Lung (tissue), 16 donors: Measurements from ENCODE around the gene RASGEF1C. TPM values are rescaled to one million over a fixed set of nuclear protein-coding genes. Genes with fewer than 3 reads are reported as not detected.

Experiments
- ATAC-seq: fragments of 200-7000 bp; cut with Tn5 transposase; one replicate; pipeline ENCODE4 v1.9.1; 2020; ENCODE audit warnings: moderate number of reproducible peaks; ENCODE audit not compliant: insufficient read depth, low FRiP score
- DNase-seq, 3 donors: peaks; one replicate each; pipeline ENCODE4 v3.0.0-alpha.2; 2013 to 2017
- H3K27ac ChIP-seq, 2 donors: one replicate each; pipeline ENCODE4 v1.5.1; 2013; ENCODE audit warnings: mild to moderate bottlenecking in 2 of 2, moderate library complexity in 2 of 2, control low read depth in 1 of 2, inconsistent platforms in 1 of 2, low read depth in 1 of 2, low read length in 1 of 2
- H3K27me3 ChIP-seq, 3 donors: one replicate each; pipeline ENCODE4 v1.5.1; 2013; ENCODE audit warnings: low read length in 2 of 3; ENCODE audit not compliant: control insufficient read depth in 3 of 3, insufficient read depth in 3 of 3
- H3K36me3 ChIP-seq, 4 donors: one replicate each; pipeline ENCODE4 v1.5.1; 2013; ENCODE audit warnings: low read length in 4 of 4, mild to moderate bottlenecking in 1 of 4, moderate library complexity in 1 of 4; ENCODE audit not compliant: control insufficient read depth in 4 of 4, insufficient read depth in 4 of 4
- H3K4me1 ChIP-seq, 5 donors: one replicate each; pipeline ENCODE4 v1.5.1; 2013; ENCODE audit warnings: low read length in 5 of 5, mild to moderate bottlenecking in 2 of 5, moderate library complexity in 1 of 5; ENCODE audit not compliant: control insufficient read depth in 5 of 5, insufficient read depth in 5 of 5
- H3K4me3 ChIP-seq: one replicate; pipeline ENCODE4 v1.5.1; 2013; ENCODE audit warnings: mild to moderate bottlenecking, control low read depth, moderate library complexity
- H3K9ac ChIP-seq, 2 donors: one replicate each; pipeline ENCODE4 v1.5.1; 2013; ENCODE audit warnings: low read length in 2 of 2, control low read depth in 1 of 2; ENCODE audit not compliant: insufficient read depth in 1 of 2
- H3K9me3 ChIP-seq, 4 donors: one replicate each; pipeline ENCODE4 v1.5.1; 2013; ENCODE audit warnings: low read length in 3 of 4, mild to moderate bottlenecking in 1 of 4, moderate library complexity in 1 of 4; ENCODE audit not compliant: control insufficient read depth in 4 of 4, insufficient read depth in 3 of 4
- CTCF ChIP-seq: IDR thresholded peaks from 2 replicates; pipeline ENCODE4 v1.5.1; 2012; ENCODE audit warnings: mild to moderate bottlenecking; ENCODE audit errors: control extremely low read depth, extremely low read depth
- WGBS, 2 donors: extraction: QIAGEN DNeasy Blood & Tissue Kit; methylation state at CpG; one replicate each; pipeline ENCODE4 v1.1.7; 2013; 5-methylcytosine and 5-hydroxymethylcytosine counted together
- long read RNA-seq, 5 donors: transcript quantifications; one replicate each; lab custom pipeline, GENCODE V29; 2026
- polyA plus RNA-seq, 2 donors: library from polyadenylated mRNA; stranded (reverse); fragments of 200-250 nt; gene quantifications; one replicate each; pipeline ENCODE4 v1.2.1, GENCODE V29; 2013
- total RNA-seq, 2 donors: library from RNA; depleted of rRNA in 1 of 2; stranded (reverse); fragments of >200 nt in 1 of 2; gene quantifications; one replicate each; pipeline ENCODE4 v1.2.1, GENCODE V29; 2014 to 2021
- donor health status: control.
- donor health status: control.
- donor health status: Bipolar disorder and iron deficiency.
- donor health status: healthy.
- donor health status: DM: yes; HTN: yes; CAD: no.

RASGEF1C gene
- total RNA-seq (under 1 TPM in 1 of 2 donors, not detected in 1; 0.31 TPM), polyA plus RNA-seq (under 1 TPM in 1 of 2 donors, not detected in 1; 0.03 TPM)
- long read RNA-seq, donor 1 = 0 reads
- long read RNA-seq, donor 2 = 0 reads
- long read RNA-seq, donor 3 = 0 reads
- long read RNA-seq, donor 4 = 0 reads
- long read RNA-seq, donor 5 = 0 reads

GRCh38 chr5:180209137-180209581 lies at the start of gene RASGEF1C:
TSS of gene RASGEF1C (minus strand) at chr5:180209211. CDS start at chr5:180138052, 71,159 bp downstream.
- no peaks in the 10 kb centered on the region for H3K36me3 ChIP-seq
- H3K4me1 ChIP-seq = peaks cover 0 to 10% (median 0%) of the 10 kb centered on the region in 5 donors
- no peak within 1 kb of the TSS for H3K4me3 ChIP-seq
- H3K27me3 ChIP-seq = peaks cover 0 to 23% (median 19%) of the 10 kb centered on the region in 3 donors
- DNase-seq = peak; percentile 54 to 80 (median 68)
- 4 to 13% methylated on average over 13 to 55 of the region's 55 CpGs for WGBS, 2 donors
- no peaks in the 10 kb centered on the region for H3K9me3 ChIP-seq
- no peak within 1 kb of the TSS for H3K27ac ChIP-seq
- H3K9ac ChIP-seq = no peak within 1 kb of the TSS
- ATAC-seq = peak; percentile 92
- peak; percentile 32 for TF ChIP-seq CTCF

- H3K4me3 ChIP-seq = no peak overlapping the region
- H3K27me3 ChIP-seq = no peaks in the 10 kb centered on the region
- H3K9ac ChIP-seq = no peak overlapping the region
- no peak for TF ChIP-seq CTCF
- H3K36me3 ChIP-seq = peaks cover 17 to 50% (median 31%) of the 10 kb centered on the region in 4 donors
- no peak overlapping the region for H3K27ac ChIP-seq
- DNase-seq (no peak), ATAC-seq (no peak)
- peaks cover 4 to 70% (median 41%) of the 10 kb centered on the region in 4 donors for H3K9me3 ChIP-seq
- whole genome bisulfite sequencing, 2 donors = 94 to 98% methylated on average over 24 of the region's 24 CpGs
- H3K4me1 ChIP-seq = no peaks in the 10 kb centered on the region
These were observed 44.2 kb upstream of the RASGEF1C start for GRCh38 chr5:180253036-180253824.

GRCh38 chr5:180251887-180252286 lies 42.9 kb upstream of the RASGEF1C start:
- Histone ChIP-seq H3K27ac (no peak overlapping the region), H3K4me1 (no peaks in the 10 kb centered on the region), H3K9me3 (peaks cover 4 to 74% (median 28%) of the 10 kb centered on the region in 4 donors), H3K27me3 (no peaks in the 10 kb centered on the region), H3K4me3 (no peak overlapping the region), H3K9ac (no peak overlapping the region), H3K36me3 (peaks cover 23 to 46% (median 31%) of the 10 kb centered on the region in 4 donors)
- no peak for DNase-seq
- no peak for ATAC-seq
- no peak for TF ChIP-seq CTCF
- WGBS, 2 donors = 96 to 98% methylated on average over 7 of the region's 7 CpGs
